ENCODE measurements around the gene TPX2. TPM values are rescaled to one million over a fixed set of nuclear protein-coding genes. Genes with fewer than 3 reads are reported as not detected.
A peak's percentile ranks its signal among the peaks of the same experiment; 100 is the strongest.

Gene TPX2
- polyA plus RNA-seq, 1 donor (not counting 4 experiments of a cell fraction or from before 2014, with no cell fraction given) = 31.5 TPM

GRCh38 chr20:31717478-31718201, 21.4 kb upstream of the TPX2 start:
- TF ChIP-seq CTCF (optimal IDR thresholded peaks at IDR 0.05 in 1 of 3, IDR thresholded peaks at IDR 0.05 in 1 of 3, conservative IDR thresholded peaks at IDR 0.05 in 1 of 3; ENCODE audit: extremely low read depth in 1 of 3, insufficient read depth in 2 of 3, low read length in 3 of 3) (no peak), EZH2 (IDR thresholded peaks at IDR 0.05; ENCODE audit: low read length) (no peak)
- no peak for FAIRE-seq
- Histone ChIP-seq H3K27me3 (ENCODE audit: control insufficient read depth, extremely low read depth, insufficient read depth, low read length) (no peaks in the 10 kb centered on the region), H2AFZ (ENCODE audit: control insufficient read depth, low read length) (no peak overlapping the region), H3K4me3 (ENCODE audit: control insufficient read depth in 2 of 3, extremely low read depth in 1 of 3, insufficient read depth in 2 of 3, low read depth in 1 of 3, low read length in 3 of 3) (peak overlapping the region; percentile 18 to 61 (median 36)), H3K79me2 (ENCODE audit: control insufficient read depth, insufficient read depth, low read length) (peaks cover 88% of the 10 kb centered on the region), H4K20me1 (ENCODE audit: control insufficient read depth, extremely low read depth, insufficient read depth, low read length) (no peaks in the 10 kb centered on the region), H3K9ac (ENCODE audit: control insufficient read depth, extremely low read depth, insufficient read depth, low read length) (peak overlapping the region; percentile 48), H3K4me1 (ENCODE audit: control insufficient read depth, extremely low read depth, insufficient read depth, low read length) (peaks cover 65% of the 10 kb centered on the region), H3K9me3 (ENCODE audit: control insufficient read depth, low read depth, low read length) (no peaks in the 10 kb centered on the region), H3K4me2 (ENCODE audit: control insufficient read depth, extremely low read depth, insufficient read depth, low read depth, low read length) (peak overlapping the region; percentile 85), H3K36me3 (ENCODE audit: control insufficient read depth in 2 of 2, extremely low read depth in 1 of 2, insufficient read depth in 2 of 2, low read length in 2 of 2) (peaks cover 21 to 65% of the 10 kb centered on the region in 2 experiments), H3K27ac (ENCODE audit: control insufficient read depth, insufficient read depth, low read length) (peak overlapping the region; percentile 72), H3K9me1 (ENCODE audit: control insufficient read depth, extremely low read depth, insufficient read depth, low read length) (no peaks in the 10 kb centered on the region)
- dilution Hi-C loops (cut with MboI; ENCODE audit: extremely low pct_ligation_motif_present, low sequenced_read_pairs) = no loop called here
- DNase-seq (ENCODE audit: low read depth, low spot score) = no peak

GRCh38 chr20:31718952-31719643, 20.0 kb upstream of the TPX2 start:
- no peaks in the 10 kb centered on the region for H4K20me1 ChIP-seq (ENCODE audit: control insufficient read depth, extremely low read depth, insufficient read depth, low read length)
- DNase-seq (ENCODE audit: low read depth, low spot score) (no peak), FAIRE-seq (peak; percentile 61)
- dilution Hi-C loops (cut with MboI; ENCODE audit: extremely low pct_ligation_motif_present, low sequenced_read_pairs) = no loop called here
- peaks cover 51% of the 10 kb centered on the region for H3K4me1 ChIP-seq (ENCODE audit: control insufficient read depth, extremely low read depth, insufficient read depth, low read length)
- H3K36me3 ChIP-seq (ENCODE audit: control insufficient read depth in 2 of 2, extremely low read depth in 1 of 2, insufficient read depth in 2 of 2, low read length in 2 of 2) = peaks cover 18 to 52% of the 10 kb centered on the region in 2 experiments
- peak overlapping the region; percentile 98 for H3K4me2 ChIP-seq (ENCODE audit: control insufficient read depth, extremely low read depth, insufficient read depth, low read depth, low read length)
- no peaks in the 10 kb centered on the region for H3K27me3 ChIP-seq (ENCODE audit: control insufficient read depth, extremely low read depth, insufficient read depth, low read length)
- peak overlapping the region; percentile 98 for H3K27ac ChIP-seq (ENCODE audit: control insufficient read depth, insufficient read depth, low read length)
- H3K9ac ChIP-seq (ENCODE audit: control insufficient read depth, extremely low read depth, insufficient read depth, low read length) = peak overlapping the region; percentile 99
- peak overlapping the region; percentile 79 to 97 (median 83) for H3K4me3 ChIP-seq (ENCODE audit: control insufficient read depth in 2 of 3, extremely low read depth in 1 of 3, insufficient read depth in 2 of 3, low read depth in 1 of 3, low read length in 3 of 3)
- H3K79me2 ChIP-seq (ENCODE audit: control insufficient read depth, insufficient read depth, low read length) = peaks cover 88% of the 10 kb centered on the region
- no peaks in the 10 kb centered on the region for H3K9me1 ChIP-seq (ENCODE audit: control insufficient read depth, extremely low read depth, insufficient read depth, low read length)
- no peaks in the 10 kb centered on the region for H3K9me3 ChIP-seq (ENCODE audit: control insufficient read depth, low read depth, low read length)
- H2AFZ ChIP-seq (ENCODE audit: control insufficient read depth, low read length) = no peak overlapping the region
- no peak for TF ChIP-seq EZH2 (IDR thresholded peaks at IDR 0.05; ENCODE audit: low read length)
- no peak for TF ChIP-seq CTCF (optimal IDR thresholded peaks at IDR 0.05 in 1 of 3, IDR thresholded peaks at IDR 0.05 in 1 of 3, conservative IDR thresholded peaks at IDR 0.05 in 1 of 3; ENCODE audit: extremely low read depth in 1 of 3, insufficient read depth in 2 of 3, low read length in 3 of 3)

Data from keratinocyte (primary cell).